ENCODE data around the gene ADAMTS2. TPM values are rescaled to one million over a fixed set of nuclear protein-coding genes. Genes with fewer than 3 reads are reported as not detected.

Gene ADAMTS2
- total and polyA plus RNA-seq, 2 of the 8 experiments (the other 6 are each of a cell fraction or from before 2014, with no cell fraction given) = 6.6 to 7.3 TPM

GRCh38 chr5:179370490-179371120 is 25.3 kb upstream of the ADAMTS2 start:
- H3K23ac ChIP-seq (ENCODE audit: insufficient read length) = no peak overlapping the region
- H3K79me1 ChIP-seq (ENCODE audit: low read depth, low read length) = no peaks in the 10 kb centered on the region
- H3K56ac ChIP-seq (replicated peaks; ENCODE audit: insufficient read length, low read depth, low read length) = no peak overlapping the region
- no peak overlapping the region for H3K4ac ChIP-seq (replicated peaks; ENCODE audit: insufficient read length, low read depth, low read length)
- no peaks in the 10 kb centered on the region for H3K36me3 ChIP-seq (ENCODE audit: control insufficient read depth in 2 of 4, insufficient read depth in 4 of 4, low read length in 3 of 4)
- ChIA-PET POLR2A (ENCODE audit: partially characterized antibody) (no interaction called here), CTCF (ENCODE audit: partially characterized antibody) (interaction anchor here (0.9 to 2.0 kb wide), 2 partner anchors 12 to 123 kb away, joined by 3 to 6 read pairs; no protein-coding TSS in a partner anchor)
- no peak for DNase-seq (ENCODE audit: low read depth in 1 of 2, low spot score in 2 of 2)
- no peak overlapping the region for H2BK20ac ChIP-seq (ENCODE audit: low read length)
- H3K4me1 ChIP-seq (replicated peaks in 1 of 4; ENCODE audit: control insufficient read depth in 3 of 4, insufficient read depth in 4 of 4, low read length in 3 of 4) = no peaks in the 10 kb centered on the region
- H2BK15ac ChIP-seq (ENCODE audit: low read length) = no peak overlapping the region
- H3K18ac ChIP-seq (ENCODE audit: extremely low read depth, low read length) = no peak overlapping the region
- 90% methylated on average over 22 of the region's 24 CpGs; no CpG with 5 or more reads in 1 of the 2 experiments for WGBS, 2 experiments (ENCODE audit: extremely low coverage in 1 of 2, insufficient coverage in 1 of 2, insufficient read length in 1 of 2, insufficient replicate concordance in 2 of 2, low coverage in 1 of 2, low lambda C conversion rate in 2 of 2, missing lambda C conversion rate in 1 of 2)
- no peaks in the 10 kb centered on the region for H3K27me3 ChIP-seq (replicated peaks in 1 of 4; ENCODE audit: control insufficient read depth in 3 of 4, extremely low read depth in 1 of 4, insufficient read depth in 3 of 4, low read length in 3 of 4)
- H2BK12ac ChIP-seq (ENCODE audit: low read depth, low read length) = no peak overlapping the region
- no peak overlapping the region for H2AFZ ChIP-seq (ENCODE audit: low read length)
- no peaks in the 10 kb centered on the region for H3K79me2 ChIP-seq (ENCODE audit: control insufficient read depth in 1 of 2, insufficient read depth in 2 of 2, low read length in 2 of 2)
- H4K5ac ChIP-seq (ENCODE audit: insufficient read length, low read depth, low read length) = no peak overlapping the region
- H3K9me3 ChIP-seq (ENCODE audit: insufficient read depth in 2 of 2, low read depth in 1 of 2, low read length in 1 of 2) = peaks cover 0 to 4% of the 10 kb centered on the region in 2 experiments; a peak in 1 of 4 replicates
- H4K8ac ChIP-seq (ENCODE audit: extremely low read depth, insufficient read depth, low read length) = no peak overlapping the region
- H2AK5ac ChIP-seq (ENCODE audit: low read depth, low read length) = no peak overlapping the region
- no peak for FAIRE-seq
- H3K4me2 ChIP-seq (ENCODE audit: insufficient read depth in 1 of 2, low read depth in 2 of 2, low read length in 2 of 2) = no peak overlapping the region
- H2BK5ac ChIP-seq (ENCODE audit: low read depth, low read length) = no peak overlapping the region
- no peaks in the 10 kb centered on the region for H4K20me1 ChIP-seq (replicated peaks in 1 of 2; ENCODE audit: control insufficient read depth in 1 of 2, insufficient read depth in 2 of 2, low read length in 2 of 2)
- no peak overlapping the region for H4K91ac ChIP-seq (replicated peaks; ENCODE audit: insufficient read length, low read length)
- H3K23me2 ChIP-seq (ENCODE audit: low read depth, low read length) = no peaks in the 10 kb centered on the region
- no peak overlapping the region for H3K4me3 ChIP-seq (ENCODE audit: extremely low read depth in 1 of 4, insufficient read depth in 2 of 4, low read depth in 3 of 4, low read length in 4 of 4)
- no peak overlapping the region for H3K14ac ChIP-seq (ENCODE audit: insufficient read length)
- no peak overlapping the region for H3K9ac ChIP-seq (replicated peaks in 1 of 4; ENCODE audit: extremely low read depth in 1 of 4, low read depth in 3 of 4, low read length in 3 of 4)
- no peak overlapping the region for H2BK120ac ChIP-seq (replicated peaks; ENCODE audit: low read depth, low read length)
- H3K27ac ChIP-seq (ENCODE audit: low read depth, low read length) = no peak overlapping the region
- TF ChIP-seq POLR2A (IDR thresholded peaks at IDR 0.05; ENCODE audit: control extremely low read depth in 1 of 2, low read depth in 2 of 2, low read length in 2 of 2) = no peak
- no peak for TF ChIP-seq E2F6 (IDR thresholded peaks at IDR 0.05)
- no peak for TF ChIP-seq SRF (IDR thresholded peaks at IDR 0.05; ENCODE audit: low read depth, low read length)
- no peak for TF ChIP-seq SP2 (IDR thresholded peaks at IDR 0.05; ENCODE audit: low read length)
- TF ChIP-seq POU5F1 (IDR thresholded peaks at IDR 0.05; ENCODE audit: low read depth, low read length) = no peak
- no peak for TF ChIP-seq MAFK (IDR thresholded peaks at IDR 0.05; ENCODE audit: low read depth, low read length)
- TF ChIP-seq KDM5A (IDR thresholded peaks at IDR 0.05; ENCODE audit: low read length) = no peak
- no peak for TF ChIP-seq FOSL1 (IDR thresholded peaks at IDR 0.05; ENCODE audit: insufficient read depth, low read depth, low read length)
- TF ChIP-seq MAX (IDR thresholded peaks at IDR 0.05) = no peak
- no peak for TF ChIP-seq CBX5 (IDR thresholded peaks at IDR 0.05; ENCODE audit: low read depth, low read length)
- no peak for TF ChIP-seq TEAD4 (IDR thresholded peaks at IDR 0.05; ENCODE audit: low read depth, low read length)
- TF ChIP-seq HDAC6 (IDR thresholded peaks at IDR 0.05; ENCODE audit: low read depth, low read length) = no peak
- TF ChIP-seq TCF12 (IDR thresholded peaks at IDR 0.05; ENCODE audit: low read depth, low read length) = no peak
- no peak for TF ChIP-seq KDM1A (IDR thresholded peaks at IDR 0.05; ENCODE audit: borderline replicate concordance, low read length)
